SK-N-SH treated with all-trans-retinoic acid at 6 μM for 48 hours (cell line): ENCODE results near the gene DEPDC5.

Experiments
- ATAC-seq: fragments of 200-7000 bp; cut with Tn5 transposase; 3 replicates; pipeline ENCODE4 v1.9.1; 2020; ENCODE audit warnings: mild to moderate bottlenecking, moderate library complexity
- ARNTL ChIP-seq: fragments of 450-650 bp; formaldehyde crosslinking; IDR thresholded peaks from 2 replicates; pipeline ENCODE4 v1.5.0; 2020; ENCODE audit warnings: low read depth, mild to moderate bottlenecking, moderate library complexity, borderline replicate concordance
- BACH2 ChIP-seq: fragments of 250-450 bp; sonication (Bioruptor Pico); IDR thresholded peaks from 2 replicates; pipeline ENCODE4 v1.9.0; 2021; ENCODE audit warnings: mild to moderate bottlenecking, borderline replicate concordance
- CSDC2 ChIP-seq: fragments of 250-450 bp; sonication (Bioruptor Pico); IDR thresholded peaks from 2 replicates; pipeline ENCODE4 v1.5.0; 2020; ENCODE audit warnings: mild to moderate bottlenecking, moderate library complexity
- GLIS3 ChIP-seq: fragments of 250-450 bp; sonication (Bioruptor Pico); IDR thresholded peaks from 2 replicates; pipeline ENCODE4 v1.5.0; 2020; ENCODE audit warnings: mild to moderate bottlenecking, moderate library complexity
- ISL1 ChIP-seq: fragments of 250-450 bp; sonication (Bioruptor Pico); IDR thresholded peaks from 2 replicates; pipeline ENCODE4 v2.1.2; 2022; ENCODE audit warnings: mild to moderate bottlenecking, moderate library complexity
- OSR1 ChIP-seq: fragments of 250-450 bp; sonication (Bioruptor Pico); IDR thresholded peaks from 2 replicates; pipeline ENCODE4 v1.8.0; 2022; ENCODE audit warnings: moderate library complexity, mild to moderate bottlenecking, inconsistent platforms
- PPARA ChIP-seq: fragments of 250-450 bp; sonication (Bioruptor Pico); IDR thresholded peaks from 2 replicates; pipeline ENCODE4 v1.5.0; 2020; ENCODE audit warnings: mild to moderate bottlenecking, borderline replicate concordance
- RARB ChIP-seq: fragments of 250-450 bp; sonication (Bioruptor Pico); IDR thresholded peaks from 2 replicates; pipeline ENCODE4 v1.8.0; 2021; ENCODE audit warnings: mild to moderate bottlenecking, moderate library complexity
- SNAI2 ChIP-seq: fragments of 250-450 bp; sonication (Bioruptor Pico); IDR thresholded peaks from 2 replicates; pipeline ENCODE4 v1.5.0; 2020; ENCODE audit warnings: mild to moderate bottlenecking, moderate library complexity
- TCF4 ChIP-seq: fragments of 250-450 bp; sonication (Bioruptor Pico); IDR thresholded peaks from 2 replicates; pipeline ENCODE4 v1.8.0; 2021; ENCODE audit warnings: mild to moderate bottlenecking, moderate library complexity, borderline replicate concordance
- ZC3H10 ChIP-seq: fragments of 250-450 bp; sonication (Bioruptor Pico); IDR thresholded peaks from 2 replicates; pipeline ENCODE4 v1.5.1; 2021; ENCODE audit warnings: mild to moderate bottlenecking, moderate library complexity
- ZFP3 ChIP-seq: fragments of 250-450 bp; sonication (Bioruptor Pico); IDR thresholded peaks from 2 replicates; pipeline ENCODE4 v1.5.0; 2020; ENCODE audit warnings: mild to moderate bottlenecking, moderate library complexity
- ZFP30 ChIP-seq: fragments of 450-650 bp; formaldehyde crosslinking; IDR thresholded peaks from 2 replicates; pipeline ENCODE4 v1.5.0; 2022; ENCODE audit warnings: mild to moderate bottlenecking, moderate library complexity
- ZNF565 ChIP-seq: fragments of 450-650 bp; formaldehyde crosslinking; conservative IDR thresholded peaks from 2 replicates; pipeline ENCODE4 v1.5.0; 2020; ENCODE audit warnings: low read depth, mild to moderate bottlenecking, moderate library complexity
- ZNF70 ChIP-seq: fragments of 450-650 bp; formaldehyde crosslinking; IDR thresholded peaks from 2 replicates; pipeline ENCODE4 v1.5.0; 2020; ENCODE audit warnings: mild to moderate bottlenecking, moderate library complexity
- ZNF8 ChIP-seq: fragments of 450-650 bp; formaldehyde crosslinking; IDR thresholded peaks from 2 replicates; pipeline ENCODE4 v1.5.0; 2020; ENCODE audit warnings: mild to moderate bottlenecking, moderate library complexity
- TF ChIP-seq, protein P1 (sequence below): fragments of 250-450 bp; sonication (Bioruptor Pico); IDR thresholded peaks from 2 replicates; pipeline ENCODE4 v1.5.1; 2021; ENCODE audit warnings: mild to moderate bottlenecking, moderate library complexity
- TF ChIP-seq, protein P2 (sequence below): fragments of 250-450 bp; sonication (Bioruptor Pico); IDR thresholded peaks from 2 replicates; pipeline ENCODE4 v1.8.0; 2021; ENCODE audit warnings: low read depth, mild to moderate bottlenecking, moderate library complexity, borderline replicate concordance
- TF ChIP-seq, protein P3 (sequence below): fragments of 250-450 bp; sonication (Bioruptor Pico); IDR thresholded peaks from 2 replicates; pipeline ENCODE4 v1.5.1; 2020; ENCODE audit warnings: low read depth, mild to moderate bottlenecking, moderate library complexity
- TF ChIP-seq, protein P4 (sequence below): fragments of 250-450 bp; sonication (Bioruptor Pico); IDR thresholded peaks from 2 replicates; pipeline ENCODE4 v1.8.0; 2020; ENCODE audit warnings: mild to moderate bottlenecking, moderate library complexity, borderline replicate concordance

Gene DEPDC5

DNA sequence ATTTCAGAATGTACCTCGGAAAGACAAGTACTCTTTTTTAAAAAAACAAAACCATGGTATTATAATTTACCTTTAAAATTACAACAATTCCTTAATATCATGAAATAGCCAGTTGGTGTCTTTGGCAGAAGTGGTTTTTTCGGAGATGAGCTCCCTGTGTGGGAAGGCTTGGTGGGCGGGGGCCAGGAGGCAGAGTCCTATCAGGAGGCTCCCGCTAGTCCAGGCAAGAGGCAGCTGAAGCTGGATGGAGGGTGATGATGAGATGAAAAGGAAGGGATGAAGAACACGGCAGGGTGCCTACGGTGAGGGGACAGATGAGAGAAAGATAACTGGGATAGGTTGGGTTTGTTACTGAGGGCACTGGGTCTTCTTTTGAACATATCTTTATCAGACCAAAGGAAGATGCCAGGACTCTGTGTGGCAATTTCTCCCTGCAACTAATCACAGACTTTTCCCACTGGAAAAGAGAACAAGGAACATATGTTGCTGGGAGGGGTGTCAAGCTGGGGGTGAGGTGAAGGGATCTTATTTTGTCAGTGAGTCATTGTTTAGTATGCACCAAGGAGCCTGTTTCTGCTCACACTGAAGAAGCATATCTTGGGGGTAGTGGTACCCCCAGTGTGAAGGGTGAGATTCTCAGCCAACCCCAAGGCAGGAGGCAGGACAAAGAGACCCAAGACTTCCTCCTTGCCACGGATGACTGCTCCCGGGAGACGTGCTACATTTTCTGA lies 99.0 kb downstream of the DEPDC5 start:
- no peak for TF ChIP-seq ISL1 (CRISPR knock-in tag)
- no peak for TF ChIP-seq CSDC2
- no peak for TF ChIP-seq ZNF70 (CRISPR knock-in tag)
- TF ChIP-seq ZFP3 = no peak
- no peak for TF ChIP-seq GLIS3 (CRISPR knock-in tag)
- no peak for TF ChIP-seq RARB (CRISPR knock-in tag)
- no peak for TF ChIP-seq ZNF565 (CRISPR knock-in tag)
- TF ChIP-seq BACH2 (CRISPR knock-in tag) = no peak
- TF ChIP-seq, protein P1, sequence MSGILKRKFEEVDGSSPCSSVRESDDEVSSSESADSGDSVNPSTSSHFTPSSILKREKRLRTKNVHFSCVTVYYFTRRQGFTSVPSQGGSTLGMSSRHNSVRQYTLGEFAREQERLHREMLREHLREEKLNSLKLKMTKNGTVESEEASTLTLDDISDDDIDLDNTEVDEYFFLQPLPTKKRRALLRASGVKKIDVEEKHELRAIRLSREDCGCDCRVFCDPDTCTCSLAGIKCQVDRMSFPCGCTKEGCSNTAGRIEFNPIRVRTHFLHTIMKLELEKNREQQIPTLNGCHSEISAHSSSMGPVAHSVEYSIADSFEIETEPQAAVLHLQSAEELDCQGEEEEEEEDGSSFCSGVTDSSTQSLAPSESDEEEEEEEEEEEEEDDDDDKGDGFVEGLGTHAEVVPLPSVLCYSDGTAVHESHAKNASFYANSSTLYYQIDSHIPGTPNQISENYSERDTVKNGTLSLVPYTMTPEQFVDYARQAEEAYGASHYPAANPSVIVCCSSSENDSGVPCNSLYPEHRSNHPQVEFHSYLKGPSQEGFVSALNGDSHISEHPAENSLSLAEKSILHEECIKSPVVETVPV (CRISPR knock-in tag) = no peak
- TF ChIP-seq ZC3H10 = no peak
- no peak for TF ChIP-seq PPARA
- TF ChIP-seq ARNTL (CRISPR knock-in tag) = no peak
- no peak for TF ChIP-seq TCF4 (CRISPR knock-in tag)
- no peak for TF ChIP-seq ZFP30
- TF ChIP-seq SNAI2 (CRISPR knock-in tag) = no peak
- ATAC-seq = no peak

DNA sequence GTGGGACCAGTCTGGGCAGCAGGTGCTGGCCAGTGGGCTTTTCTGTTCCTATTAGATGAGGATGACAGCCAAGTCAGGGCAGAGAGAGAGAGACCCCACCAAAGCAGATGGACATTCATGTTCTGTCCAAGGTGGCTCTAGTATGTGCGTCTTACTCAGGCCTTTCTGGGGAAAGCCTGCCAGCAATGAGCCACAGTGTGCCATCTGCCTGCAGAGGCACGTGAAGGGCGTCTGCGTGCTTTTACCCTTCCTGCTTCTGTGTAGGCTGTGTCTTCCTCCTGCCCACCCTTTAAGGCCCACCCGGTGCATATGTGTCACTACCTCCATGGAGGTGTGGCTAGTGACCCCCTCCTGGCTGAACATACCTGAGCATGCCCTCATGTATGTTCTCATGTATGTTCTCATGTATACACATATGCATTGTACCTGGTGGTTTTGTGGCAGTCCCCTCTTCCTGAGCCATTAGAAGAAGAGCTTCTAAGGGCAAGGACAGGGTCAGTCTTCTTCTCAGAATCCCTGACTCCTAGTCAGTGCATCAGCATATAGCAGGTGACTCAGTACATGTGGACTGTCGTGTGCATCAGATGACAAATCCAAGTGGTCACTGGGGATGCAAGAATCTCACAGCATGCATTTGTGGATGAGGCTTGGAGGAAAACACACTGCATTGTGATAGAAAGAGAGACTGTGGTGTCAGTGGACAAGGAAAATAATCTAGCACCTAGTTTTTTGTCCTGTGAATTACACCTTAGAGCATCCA lies 100.1 kb downstream of the DEPDC5 start:
- no peak for ATAC-seq
- TF ChIP-seq, protein P2, sequence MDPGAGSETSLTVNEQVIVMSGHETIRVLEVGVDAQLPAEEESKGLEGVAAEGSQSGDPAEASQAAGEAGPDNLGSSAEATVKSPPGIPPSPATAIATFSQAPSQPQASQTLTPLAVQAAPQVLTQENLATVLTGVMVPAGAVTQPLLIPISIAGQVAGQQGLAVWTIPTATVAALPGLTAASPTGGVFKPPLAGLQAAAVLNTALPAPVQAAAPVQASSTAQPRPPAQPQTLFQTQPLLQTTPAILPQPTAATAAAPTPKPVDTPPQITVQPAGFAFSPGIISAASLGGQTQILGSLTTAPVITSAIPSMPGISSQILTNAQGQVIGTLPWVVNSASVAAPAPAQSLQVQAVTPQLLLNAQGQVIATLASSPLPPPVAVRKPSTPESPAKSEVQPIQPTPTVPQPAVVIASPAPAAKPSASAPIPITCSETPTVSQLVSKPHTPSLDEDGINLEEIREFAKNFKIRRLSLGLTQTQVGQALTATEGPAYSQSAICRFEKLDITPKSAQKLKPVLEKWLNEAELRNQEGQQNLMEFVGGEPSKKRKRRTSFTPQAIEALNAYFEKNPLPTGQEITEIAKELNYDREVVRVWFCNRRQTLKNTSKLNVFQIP (CRISPR knock-in tag) = no peak
- no peak for TF ChIP-seq OSR1 (CRISPR knock-in tag)
- no peak for TF ChIP-seq PPARA
- TF ChIP-seq, protein P3, sequence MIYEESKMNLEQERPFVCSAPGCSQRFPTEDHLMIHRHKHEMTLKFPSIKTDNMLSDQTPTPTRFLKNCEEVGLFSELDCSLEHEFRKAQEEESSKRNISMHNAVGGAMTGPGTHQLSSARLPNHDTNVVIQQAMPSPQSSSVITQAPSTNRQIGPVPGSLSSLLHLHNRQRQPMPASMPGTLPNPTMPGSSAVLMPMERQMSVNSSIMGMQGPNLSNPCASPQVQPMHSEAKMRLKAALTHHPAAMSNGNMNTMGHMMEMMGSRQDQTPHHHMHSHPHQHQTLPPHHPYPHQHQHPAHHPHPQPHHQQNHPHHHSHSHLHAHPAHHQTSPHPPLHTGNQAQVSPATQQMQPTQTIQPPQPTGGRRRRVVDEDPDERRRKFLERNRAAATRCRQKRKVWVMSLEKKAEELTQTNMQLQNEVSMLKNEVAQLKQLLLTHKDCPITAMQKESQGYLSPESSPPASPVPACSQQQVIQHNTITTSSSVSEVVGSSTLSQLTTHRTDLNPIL (CRISPR knock-in tag) = no peak
- no peak for TF ChIP-seq SNAI2 (CRISPR knock-in tag)
- TF ChIP-seq CSDC2 = no peak

DNA sequence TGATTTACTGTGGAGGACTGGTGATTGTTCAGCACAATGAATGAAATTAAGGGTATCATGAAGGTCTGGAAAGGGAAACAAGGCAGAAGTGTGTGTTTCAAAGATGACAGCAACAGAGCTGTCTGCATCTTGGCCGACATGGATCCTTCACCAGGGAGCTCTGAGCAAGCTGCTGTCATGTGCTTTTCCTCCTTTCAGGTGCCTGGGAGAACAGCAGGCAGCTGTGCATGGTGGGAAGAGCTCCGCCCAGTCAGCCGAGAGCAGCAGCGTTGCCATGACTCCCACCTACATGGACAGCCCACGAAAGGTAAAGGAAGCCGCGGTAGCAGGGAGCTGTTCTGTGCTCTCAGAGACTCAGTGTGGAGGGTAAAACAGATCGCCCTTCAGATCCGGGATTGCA lies 103.4 kb downstream of the DEPDC5 start:
- no peak for ATAC-seq
- TF ChIP-seq ZFP30 = no peak
- no peak for TF ChIP-seq ISL1 (CRISPR knock-in tag)

DNA sequence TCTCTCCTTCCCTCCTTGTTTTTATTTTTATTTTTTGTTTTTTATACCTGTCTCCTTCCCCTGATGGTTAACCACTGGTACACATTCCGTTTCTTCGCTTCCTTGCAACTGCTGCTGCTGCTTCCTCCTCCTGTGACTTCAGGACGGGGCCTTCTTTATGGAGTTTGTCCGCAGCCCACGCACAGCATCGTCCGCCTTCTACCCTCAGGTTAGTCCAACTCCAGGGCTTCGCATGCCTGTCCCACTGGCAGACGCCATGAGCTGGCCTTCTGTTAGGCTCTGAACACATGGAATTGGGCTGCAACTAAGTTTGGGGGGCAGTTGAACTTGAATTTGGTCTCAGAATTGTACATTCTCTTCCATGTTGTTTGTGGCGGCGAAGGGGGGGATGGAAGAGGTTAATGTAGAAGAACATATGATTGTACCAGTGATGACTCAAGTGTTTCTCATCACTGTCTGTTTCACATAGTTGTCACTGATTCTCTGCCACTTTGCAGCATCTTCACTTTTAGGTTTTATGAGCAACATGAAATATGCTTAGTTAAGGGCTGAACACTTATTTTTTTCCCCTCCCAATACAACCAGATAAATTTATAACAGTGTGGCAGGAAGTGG lies 107.5 kb downstream of the DEPDC5 start:
- ATAC-seq = peak; percentile 24; the same call in 2 of the 3 replicates
- no peak for TF ChIP-seq ZNF565 (CRISPR knock-in tag)
- TF ChIP-seq ZNF70 (CRISPR knock-in tag) = no peak
- TF ChIP-seq CSDC2 = no peak
- TF ChIP-seq RARB (CRISPR knock-in tag) = no peak
- no peak for TF ChIP-seq TCF4 (CRISPR knock-in tag)
- TF ChIP-seq SNAI2 (CRISPR knock-in tag) = no peak
- no peak for TF ChIP-seq OSR1 (CRISPR knock-in tag)

DNA sequence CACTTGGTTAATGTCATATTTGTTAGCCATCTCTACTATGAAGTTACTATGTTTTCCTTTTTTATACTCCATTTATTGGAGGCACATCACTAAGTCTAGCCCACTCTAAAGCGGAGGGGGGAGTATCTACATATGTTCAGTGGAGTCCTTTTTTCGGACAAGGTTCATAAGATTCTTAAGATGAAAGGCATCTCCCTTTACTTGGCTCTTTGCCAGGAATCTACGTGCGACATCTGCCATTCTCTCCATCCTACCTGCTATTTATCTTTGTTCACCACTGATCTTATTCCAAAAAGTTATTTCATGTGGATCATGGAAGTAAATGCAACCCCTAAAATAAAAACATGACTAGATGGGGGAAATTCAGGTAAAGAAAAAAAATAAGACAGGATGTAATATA lies 113.1 kb downstream of the DEPDC5 start:
- no peak for ATAC-seq
- no peak for TF ChIP-seq RARB (CRISPR knock-in tag)
- TF ChIP-seq, protein P2 (CRISPR knock-in tag) = no peak
- TF ChIP-seq ZNF8 = no peak
- TF ChIP-seq, protein P1 (CRISPR knock-in tag) = no peak
- TF ChIP-seq, protein P4, sequence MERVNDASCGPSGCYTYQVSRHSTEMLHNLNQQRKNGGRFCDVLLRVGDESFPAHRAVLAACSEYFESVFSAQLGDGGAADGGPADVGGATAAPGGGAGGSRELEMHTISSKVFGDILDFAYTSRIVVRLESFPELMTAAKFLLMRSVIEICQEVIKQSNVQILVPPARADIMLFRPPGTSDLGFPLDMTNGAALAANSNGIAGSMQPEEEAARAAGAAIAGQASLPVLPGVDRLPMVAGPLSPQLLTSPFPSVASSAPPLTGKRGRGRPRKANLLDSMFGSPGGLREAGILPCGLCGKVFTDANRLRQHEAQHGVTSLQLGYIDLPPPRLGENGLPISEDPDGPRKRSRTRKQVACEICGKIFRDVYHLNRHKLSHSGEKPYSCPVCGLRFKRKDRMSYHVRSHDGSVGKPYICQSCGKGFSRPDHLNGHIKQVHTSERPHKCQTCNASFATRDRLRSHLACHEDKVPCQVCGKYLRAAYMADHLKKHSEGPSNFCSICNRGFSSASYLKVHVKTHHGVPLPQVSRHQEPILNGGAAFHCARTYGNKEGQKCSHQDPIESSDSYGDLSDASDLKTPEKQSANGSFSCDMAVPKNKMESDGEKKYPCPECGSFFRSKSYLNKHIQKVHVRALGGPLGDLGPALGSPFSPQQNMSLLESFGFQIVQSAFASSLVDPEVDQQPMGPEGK (CRISPR knock-in tag) = no peak
- TF ChIP-seq ZFP3 = no peak
